ENCODE data around the gene ROR2. TPM values are rescaled to one million over a fixed set of nuclear protein-coding genes. Genes with fewer than 3 reads are reported as not detected.
"Not testable (repeated sequence)": the region's sequence is repeated elsewhere in the genome, so short reads cannot be mapped to it uniquely, and the experiment has no call there.

The ROR2 gene
- total RNA-seq, 4 donors from 2014 or later = 1.8 to 4.2 (median 2.7) TPM

- TF ChIP-seq POLR2A (IDR thresholded peaks at IDR 0.05) (no peak), EP300 (IDR thresholded peaks at IDR 0.05) (no peak), CTCF (IDR thresholded peaks at IDR 0.05) (no peak)
- 66 to 76% methylated on average over 6 to 10 of the region's 10 CpGs for WGBS, 2 donors
- H3K4me1 ChIP-seq = peaks cover 0 to 6% (median 0%) of the 10 kb centered on the region in 4 donors
- DNase-seq (ENCODE audit: low spot score in 2 of 2) = no peak
- no peaks in the 10 kb centered on the region for H3K36me3 ChIP-seq
- no peaks in the 10 kb centered on the region for H3K9me3 ChIP-seq
- no peak overlapping the region for H3K4me3 ChIP-seq
- no peak overlapping the region for H3K27ac ChIP-seq
- no peaks in the 10 kb centered on the region for H3K27me3 ChIP-seq
Measured at GRCh38 chr9:91799113-91799744, 150.8 kb downstream of the ROR2 start.

DNA sequence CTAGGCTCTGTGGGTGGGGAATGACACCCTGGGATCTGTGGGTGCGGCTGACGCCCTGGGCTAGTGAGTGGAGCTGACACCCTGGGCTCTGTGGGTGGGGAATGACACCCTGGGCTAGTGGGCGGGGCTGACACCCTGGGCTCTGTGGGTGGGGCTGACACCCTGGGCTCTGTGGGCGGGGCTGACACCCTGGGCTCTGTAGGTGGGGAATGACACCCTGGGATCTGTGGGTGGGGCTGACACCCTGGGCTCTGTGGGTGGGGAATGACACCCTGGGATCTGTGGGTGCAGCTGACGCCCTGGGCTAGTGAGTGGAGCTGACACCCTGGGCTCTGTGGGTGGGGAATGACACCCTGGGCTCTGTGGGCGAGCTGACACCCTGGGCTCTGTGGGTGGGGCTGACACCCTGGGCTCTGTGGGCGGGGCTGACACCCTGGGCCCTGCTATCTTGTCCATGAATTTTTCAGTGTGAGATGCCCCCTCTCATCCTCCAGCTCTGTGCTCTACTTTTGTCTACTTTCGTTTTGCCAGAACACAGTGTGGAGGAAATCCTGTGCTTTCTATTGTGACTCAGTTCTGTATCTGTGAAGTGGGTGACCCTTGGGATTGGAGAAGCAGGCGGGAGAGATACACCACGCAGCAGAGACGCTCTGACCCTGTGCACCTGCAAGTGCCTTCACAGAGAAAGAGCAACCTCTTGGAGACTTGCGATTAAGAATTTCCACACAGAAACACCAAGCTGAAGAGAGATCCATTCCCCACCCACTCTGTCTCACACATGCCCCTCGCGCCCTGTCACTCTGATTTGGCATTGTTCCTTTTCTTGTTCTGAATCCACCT, 151.5 kb downstream of the ROR2 start:
- not testable (repeated sequence) for H3K27me3 ChIP-seq; H3K9me3 ChIP-seq; H3K27ac ChIP-seq; H3K4me1 ChIP-seq; H3K36me3 ChIP-seq; H3K4me3 ChIP-seq; DNase-seq (ENCODE audit: low spot score in 2 of 2)
- WGBS, 2 donors = 73 to 85% methylated on average over 12 to 14 of the region's 14 CpGs

DNA sequence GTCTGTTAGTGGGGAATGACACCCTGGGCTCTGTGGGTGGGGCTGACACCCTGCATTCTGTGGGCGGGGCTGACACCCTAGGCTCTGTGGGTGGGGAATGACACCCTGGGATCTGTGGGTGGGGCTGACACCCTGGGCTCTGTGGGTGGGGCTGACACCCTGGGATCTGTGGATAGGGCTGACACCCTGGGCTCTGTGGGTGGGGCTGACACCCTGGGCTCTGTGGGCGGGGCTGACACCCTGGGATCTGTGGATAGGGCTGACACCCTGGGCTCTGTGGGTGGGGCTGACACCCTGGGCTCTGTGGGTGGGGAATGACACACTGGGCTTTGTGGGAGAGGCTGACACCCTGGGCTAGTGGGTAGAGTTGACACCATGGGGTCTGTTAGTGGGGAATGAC, 152.5 kb downstream of the ROR2 start:
- 100% methylated on average over 1 of the region's 2 CpGs; no CpG with 5 or more reads in 1 of the 2 donors for WGBS, 2 donors
- H3K27me3 ChIP-seq; H3K27ac ChIP-seq; H3K4me3 ChIP-seq; H3K4me1 ChIP-seq; DNase-seq (ENCODE audit: low spot score in 2 of 2); H3K36me3 ChIP-seq; H3K9me3 ChIP-seq: not testable (repeated sequence)

- not testable (repeated sequence) for H3K27me3 ChIP-seq; H3K4me1 ChIP-seq; H3K36me3 ChIP-seq; DNase-seq (ENCODE audit: low spot score in 2 of 2); H3K27ac ChIP-seq; H3K4me3 ChIP-seq; H3K9me3 ChIP-seq
- 62 to 94% methylated on average over 2 to 3 of the region's 4 CpGs for WGBS, 2 donors
Measured at GRCh38 chr9:91796516-91796915, 153.5 kb downstream of the ROR2 start.

- Histone ChIP-seq H3K9me3 (no peaks in the 10 kb centered on the region), H3K4me1 (peaks cover 0 to 6% (median 0%) of the 10 kb centered on the region in 4 donors), H3K27ac (no peak overlapping the region), H3K4me3 (no peak overlapping the region), H3K27me3 (no peaks in the 10 kb centered on the region), H3K36me3 (no peaks in the 10 kb centered on the region)
- no peak for TF ChIP-seq CTCF (IDR thresholded peaks at IDR 0.05)
- no peak for TF ChIP-seq EP300 (IDR thresholded peaks at IDR 0.05)
- DNase-seq (ENCODE audit: low spot score in 2 of 2) = no peak
- 33 to 37% methylated on average over 5 to 6 of the region's 6 CpGs for WGBS, 2 donors
Measured at GRCh38 chr9:91795598-91796241, 154.3 kb downstream of the ROR2 start.

- not testable (repeated sequence) for H3K9me3 ChIP-seq; H3K4me3 ChIP-seq; H3K36me3 ChIP-seq; H3K27me3 ChIP-seq; DNase-seq (ENCODE audit: low spot score in 2 of 2); H3K27ac ChIP-seq; H3K4me1 ChIP-seq
- whole genome bisulfite sequencing, 2 donors = 80 to 92% methylated on average over 5 of the region's 5 CpGs
Measured at GRCh38 chr9:91793371-91793770, 156.7 kb downstream of the ROR2 start.

DNA sequence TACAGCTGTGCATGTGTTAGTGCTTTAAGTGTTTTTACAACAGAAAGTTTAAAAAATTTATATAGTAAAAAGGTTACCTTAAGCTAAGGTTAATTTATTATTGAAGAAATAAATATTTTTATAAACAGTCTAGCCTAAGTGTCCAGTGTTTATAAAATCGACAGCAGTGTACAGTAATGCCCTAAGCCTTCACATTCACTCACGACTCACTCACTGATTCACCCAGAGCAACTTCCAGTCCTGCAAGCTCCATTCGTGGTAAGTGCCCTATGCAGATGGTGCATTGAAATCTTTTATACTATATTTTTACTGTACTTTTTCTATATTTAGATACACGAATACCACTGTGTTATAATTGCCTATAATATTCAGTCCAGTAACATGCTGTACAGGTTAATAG, 159.1 kb downstream of the ROR2 start:
- H3K4me1 ChIP-seq = no peaks in the 10 kb centered on the region
- no peak overlapping the region for H3K27ac ChIP-seq
- H3K4me3 ChIP-seq = no peak overlapping the region
- peaks cover 0 to 23% (median 0%) of the 10 kb centered on the region in 4 donors for H3K9me3 ChIP-seq
- no peaks in the 10 kb centered on the region for H3K36me3 ChIP-seq
- 55 to 70% methylated on average over 4 of the region's 4 CpGs for WGBS, 2 donors
- no peak for DNase-seq (ENCODE audit: low spot score in 2 of 2)
- no peak for TF ChIP-seq CTCF (IDR thresholded peaks at IDR 0.05)
- no peak for TF ChIP-seq POLR2A (IDR thresholded peaks at IDR 0.05)
- no peak for TF ChIP-seq EP300 (IDR thresholded peaks at IDR 0.05)
- H3K27me3 ChIP-seq = no peaks in the 10 kb centered on the region
